HG03469 (cell line): ENCODE measurements around the gene GBE1.
"Not testable (repeated sequence)": the region's sequence is repeated elsewhere in the genome, so short reads cannot be mapped to it uniquely, and the experiment has no call there.

ENCODE experiments used
- ATAC-seq: cut with Tn5 transposase; IDR thresholded peaks from one replicate; pipeline ENCODE4 v1.9.1; 2021; ENCODE audit warnings: mild to moderate bottlenecking, moderate library complexity, moderate number of reproducible peaks; ENCODE audit not compliant: unreplicated experiment

GBE1 gene

GRCh38 chr3:81760924-81761903 is at the start of gene GBE1:
TSS of gene GBE1 (minus strand) at chr3:81761645. CDS start at chr3:81761517, 128 bp downstream.
- ATAC-seq, result peak; percentile 78

GRCh38 chr3:81808900-81809299 is 47.5 kb upstream of the GBE1 start:
- no peak for ATAC-seq

GRCh38 chr3:81799403-81799802 is 38.0 kb upstream of the GBE1 start:
- ATAC-seq, result no peak

GRCh38 chr3:81793410-81793809 is 32.0 kb upstream of the GBE1 start:
- ATAC-seq, result peak; percentile 33

GRCh38 chr3:81790117-81790516 is 28.7 kb upstream of the GBE1 start:
- no peak for ATAC-seq

DNA sequence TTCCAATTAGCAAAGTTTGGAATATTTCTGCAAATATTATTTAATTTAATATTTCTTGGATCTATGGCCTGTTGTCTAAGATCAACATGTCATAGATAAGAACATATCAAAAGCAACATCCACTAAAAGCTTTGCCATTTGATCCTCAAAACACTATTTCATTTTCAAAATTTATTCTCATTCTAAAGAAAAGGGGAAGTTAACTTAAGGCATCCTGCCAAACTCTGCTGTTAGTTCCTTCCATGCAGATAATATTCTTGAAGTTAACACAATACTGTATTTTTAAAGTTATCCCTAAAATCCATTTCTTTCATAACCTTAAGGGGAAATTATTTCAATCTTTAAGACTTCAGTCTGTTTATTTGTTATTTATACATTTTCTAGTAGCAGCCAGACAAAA is 28.2 kb upstream of the GBE1 start:
- ATAC-seq, result no peak

DNA sequence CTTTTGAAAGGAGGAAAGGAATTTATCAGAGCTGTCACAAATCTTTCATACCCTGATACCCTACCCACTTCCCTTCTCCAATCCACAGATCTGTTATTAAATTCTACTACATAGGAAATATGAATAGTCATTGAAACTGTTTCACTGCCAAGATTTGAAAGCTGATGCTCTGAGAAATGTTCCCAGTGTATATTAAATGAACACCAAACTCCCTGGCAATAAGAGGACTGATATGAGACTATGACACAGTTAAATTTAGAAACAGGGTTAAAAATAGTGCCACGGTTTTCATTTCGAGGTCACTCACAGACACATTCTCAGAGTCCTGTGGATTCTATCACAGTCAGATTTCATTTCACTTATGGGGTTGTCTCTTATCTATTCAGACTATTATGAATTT is 27.2 kb upstream of the GBE1 start:
- ATAC-seq, result peak; percentile 70

- no peak for ATAC-seq
Measured at GRCh38 chr3:81788044-81788443, 26.6 kb upstream of the GBE1 start.

- no peak for ATAC-seq
Measured at GRCh38 chr3:81782585-81782984, 21.1 kb upstream of the GBE1 start.

- ATAC-seq, result peak; percentile 69
Measured at GRCh38 chr3:81778678-81779182, 17.3 kb upstream of the GBE1 start.

- ATAC-seq, result no peak
Measured at GRCh38 chr3:81776643-81777042, 15.2 kb upstream of the GBE1 start.

- no peak for ATAC-seq
Measured at GRCh38 chr3:81770710-81771109, 9.3 kb upstream of the GBE1 start.

- no peak for ATAC-seq
Measured at GRCh38 chr3:81769299-81769698, 7.9 kb upstream of the GBE1 start.

GRCh38 chr3:81767250-81767859 is 5.9 kb upstream of the GBE1 start:
- ATAC-seq, result not testable (repeated sequence)

- no peak for ATAC-seq
Measured at GRCh38 chr3:81765400-81765799, 4.0 kb upstream of the GBE1 start.

DNA sequence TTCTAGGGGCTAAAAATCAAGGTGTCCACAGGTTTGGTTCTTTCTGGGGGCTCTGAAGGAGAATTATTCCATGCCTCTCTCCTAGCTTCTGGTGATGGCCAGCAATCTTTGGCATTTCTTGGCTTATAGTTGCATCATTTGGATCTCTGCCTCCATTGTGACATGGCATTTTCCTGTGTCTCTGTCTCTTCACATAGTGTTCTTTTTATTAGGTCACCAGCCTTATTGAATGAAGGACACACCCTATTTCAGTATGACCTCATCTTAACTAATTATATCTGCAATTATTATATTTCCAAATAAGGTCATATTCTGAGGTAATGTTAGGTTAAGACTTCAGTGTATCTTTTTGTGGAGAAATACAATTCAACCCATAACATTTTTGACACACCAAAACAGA is 3.2 kb upstream of the GBE1 start:
- ATAC-seq, result no peak

DNA sequence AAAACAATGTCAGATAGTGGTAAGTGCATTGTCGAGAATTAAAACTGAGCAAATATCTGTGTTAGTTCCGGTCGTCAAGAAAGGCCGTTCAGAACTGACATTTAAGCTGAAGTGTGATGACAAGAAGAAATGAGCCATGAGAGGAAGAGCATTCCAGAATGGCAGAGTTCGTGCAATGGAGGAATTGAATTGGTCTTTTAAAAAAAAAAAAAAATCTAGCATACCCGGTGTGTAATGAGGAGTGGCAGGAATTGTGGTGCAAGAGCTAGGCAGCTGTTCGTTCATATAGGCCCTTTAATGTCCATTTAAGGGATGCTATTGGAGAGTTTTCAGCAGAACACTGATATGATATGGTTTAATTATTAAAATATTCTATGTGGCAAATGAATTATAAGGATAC is 2.6 kb upstream of the GBE1 start:
- no peak for ATAC-seq

DNA sequence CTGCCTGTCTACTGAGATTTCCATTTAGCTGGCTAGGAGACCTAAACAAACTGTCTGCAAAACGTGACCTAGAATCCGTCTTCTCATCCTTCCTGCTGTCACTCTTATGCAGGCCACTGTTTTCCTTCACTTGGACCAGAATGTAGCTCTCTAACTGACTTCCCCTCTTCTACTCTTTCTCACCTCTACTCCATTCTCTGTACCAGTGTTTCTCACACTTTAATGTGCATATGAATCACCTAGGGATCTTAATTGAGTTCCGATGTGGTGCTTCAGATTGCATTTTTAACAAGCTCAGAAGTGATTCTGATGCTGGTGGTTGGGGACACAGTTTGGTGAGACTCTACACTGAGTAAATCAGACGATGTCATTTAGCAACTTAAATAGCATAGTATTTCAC is 1.6 kb upstream of the GBE1 start:
- ATAC-seq, result no peak

- ATAC-seq, result no peak
Measured at GRCh38 chr3:81761904-81762580, 597 bp upstream of the GBE1 start.

DNA sequence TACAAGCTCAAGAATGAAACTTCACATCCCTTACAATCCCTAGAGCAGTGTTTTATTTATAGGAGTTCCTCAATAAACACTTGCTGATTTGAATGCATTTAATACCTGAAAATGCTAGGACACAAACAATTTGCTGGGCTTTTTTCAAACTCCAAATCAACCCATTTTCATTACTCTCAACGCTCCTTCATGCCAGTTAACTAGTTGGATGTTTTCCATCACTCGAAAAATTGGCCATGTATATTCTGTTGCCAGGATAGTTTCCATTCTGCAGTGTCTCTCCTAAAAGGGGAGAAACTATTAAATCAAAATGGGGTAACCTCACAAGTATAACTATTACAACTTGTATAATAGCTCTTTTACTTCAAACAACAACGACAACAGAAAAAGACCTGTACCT is 1.2 kb downstream of the GBE1 start:
- ATAC-seq, result no peak

- ATAC-seq, result not testable (repeated sequence)
Measured at GRCh38 chr3:81758771-81759170, 2.7 kb downstream of the GBE1 start.
